Measurements from ENCODE around the gene TENT4A. TPM values are rescaled to one million over a fixed set of nuclear protein-coding genes. Genes with fewer than 3 reads are reported as not detected.

The TENT4A gene
- total RNA-seq, 1 experiment from 2014 or later: 39.3 TPM

DNA sequence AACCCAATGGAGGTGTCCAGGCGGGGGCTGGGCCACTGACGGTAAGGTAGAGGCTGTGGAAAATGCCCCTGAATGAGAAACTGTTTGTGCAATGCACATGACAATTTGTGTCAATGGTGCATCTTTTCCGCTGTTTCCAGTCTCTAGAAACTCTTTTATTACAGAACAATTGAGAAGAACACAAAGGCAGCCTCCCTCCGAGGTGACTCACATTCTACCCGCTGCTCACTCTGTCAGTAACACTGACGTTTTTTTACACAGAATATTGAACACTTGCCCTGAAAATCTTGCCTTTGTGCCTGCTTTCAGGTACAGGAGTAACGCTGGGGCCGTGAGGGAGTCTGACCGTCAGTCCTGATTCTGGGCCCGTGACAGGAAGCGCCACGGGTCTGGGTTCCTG lies 11.7 kb upstream of the TENT4A start:
- no TSS peak for BruUV-seq (replicated peaks)
- no peaks in the 10 kb centered on the region for H3K36me3 ChIP-seq (ENCODE audit: low read depth, low read length)
- no peaks in the 10 kb centered on the region for H3K79me2 ChIP-seq (ENCODE audit: low read length)
- peak overlapping the region; percentile 35 for H3K4me2 ChIP-seq (ENCODE audit: low read length)
- peak overlapping the region; percentile 27 for H2AFZ ChIP-seq (ENCODE audit: low read length)
- TF ChIP-seq EZH2phosphoT487 (IDR thresholded peaks at IDR 0.05; ENCODE audit: borderline replicate concordance, low read length): no peak
- TF ChIP-seq, protein P1, sequence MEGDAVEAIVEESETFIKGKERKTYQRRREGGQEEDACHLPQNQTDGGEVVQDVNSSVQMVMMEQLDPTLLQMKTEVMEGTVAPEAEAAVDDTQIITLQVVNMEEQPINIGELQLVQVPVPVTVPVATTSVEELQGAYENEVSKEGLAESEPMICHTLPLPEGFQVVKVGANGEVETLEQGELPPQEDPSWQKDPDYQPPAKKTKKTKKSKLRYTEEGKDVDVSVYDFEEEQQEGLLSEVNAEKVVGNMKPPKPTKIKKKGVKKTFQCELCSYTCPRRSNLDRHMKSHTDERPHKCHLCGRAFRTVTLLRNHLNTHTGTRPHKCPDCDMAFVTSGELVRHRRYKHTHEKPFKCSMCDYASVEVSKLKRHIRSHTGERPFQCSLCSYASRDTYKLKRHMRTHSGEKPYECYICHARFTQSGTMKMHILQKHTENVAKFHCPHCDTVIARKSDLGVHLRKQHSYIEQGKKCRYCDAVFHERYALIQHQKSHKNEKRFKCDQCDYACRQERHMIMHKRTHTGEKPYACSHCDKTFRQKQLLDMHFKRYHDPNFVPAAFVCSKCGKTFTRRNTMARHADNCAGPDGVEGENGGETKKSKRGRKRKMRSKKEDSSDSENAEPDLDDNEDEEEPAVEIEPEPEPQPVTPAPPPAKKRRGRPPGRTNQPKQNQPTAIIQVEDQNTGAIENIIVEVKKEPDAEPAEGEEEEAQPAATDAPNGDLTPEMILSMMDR (conservative IDR thresholded peaks at IDR 0.05; ENCODE audit: low read depth, low read length): no peak
- no peak for TF ChIP-seq EZH2 (IDR thresholded peaks at IDR 0.05; ENCODE audit: low read length, unreplicated experiment)
- ATAC-seq (no peak), DNase-seq (peak; percentile 54)
- peaks cover 12% of the 10 kb centered on the region; the same call in 1 of the 2 replicates for H3K27me3 ChIP-seq (ENCODE audit: low read length)
- intact Hi-C loops (cut with micrococcal nuclease): no loop called here
- no peaks in the 10 kb centered on the region for H3F3A ChIP-seq (ENCODE audit: low read length, unreplicated experiment)
- CTCF ChIA-PET: no interaction called here
- no peak overlapping the region for H3K9ac ChIP-seq (ENCODE audit: low read length)
- no peaks in the 10 kb centered on the region for H3K9me2 ChIP-seq (replicated peaks; ENCODE audit: low read length)
- no peaks in the 10 kb centered on the region for H4K20me1 ChIP-seq (ENCODE audit: low read length)
- H3K27ac ChIP-seq (ENCODE audit: low read length): no peak overlapping the region
- H3K9me3 ChIP-seq (ENCODE audit: low read length): no peaks in the 10 kb centered on the region
- POLR2A ChIA-PET (ENCODE audit: unreplicated experiment): no interaction called here
- H3K4me3 ChIP-seq (ENCODE audit: low read length): no peak overlapping the region
- H3K4me1 ChIP-seq (ENCODE audit: insufficient read depth, low read length): peaks cover 43% of the 10 kb centered on the region

DNA sequence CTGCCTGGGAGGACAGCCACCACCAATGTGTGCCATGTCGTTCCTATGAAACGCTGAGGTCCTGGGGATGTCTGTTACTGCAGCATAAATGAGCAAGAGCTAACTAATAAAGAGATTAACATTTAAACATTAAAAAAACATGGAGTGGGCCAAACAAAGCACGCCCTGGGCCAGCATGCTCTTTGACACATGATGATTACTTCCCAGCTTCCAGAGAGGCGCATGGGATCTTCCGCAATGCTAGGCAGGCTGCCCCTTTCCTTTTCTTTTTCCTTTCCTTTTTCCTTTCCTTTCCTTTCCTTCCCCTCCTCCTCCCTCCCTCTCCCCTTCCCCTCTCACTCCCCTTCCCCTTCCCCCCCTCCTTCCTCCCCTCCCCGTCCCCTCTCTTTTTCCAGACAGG lies 10.6 kb upstream of the TENT4A start:
- H3K9ac ChIP-seq (ENCODE audit: low read length): no peak overlapping the region
- no peak overlapping the region for H3K4me3 ChIP-seq (ENCODE audit: low read length)
- BruUV-seq (replicated peaks): no TSS peak
- no peak for TF ChIP-seq EZH2phosphoT487 (IDR thresholded peaks at IDR 0.05; ENCODE audit: borderline replicate concordance, low read length)
- TF ChIP-seq EZH2 (IDR thresholded peaks at IDR 0.05; ENCODE audit: low read length, unreplicated experiment): no peak
- TF ChIP-seq, protein P1 (conservative IDR thresholded peaks at IDR 0.05; ENCODE audit: low read depth, low read length): no peak
- no peaks in the 10 kb centered on the region for H3K36me3 ChIP-seq (ENCODE audit: low read depth, low read length)
- H3F3A ChIP-seq (ENCODE audit: low read length, unreplicated experiment): no peaks in the 10 kb centered on the region
- H3K4me2 ChIP-seq (ENCODE audit: low read length): no peak overlapping the region
- no peak overlapping the region for H2AFZ ChIP-seq (ENCODE audit: low read length)
- H3K4me1 ChIP-seq (ENCODE audit: insufficient read depth, low read length): peaks cover 43% of the 10 kb centered on the region
- 0 out of 2 replicates have a peak, but pooled peaks cover under 1% of the 10 kb centered on the region for H3K27me3 ChIP-seq (ENCODE audit: low read length)
- no peaks in the 10 kb centered on the region for H3K9me2 ChIP-seq (replicated peaks; ENCODE audit: low read length)
- no peaks in the 10 kb centered on the region for H3K79me2 ChIP-seq (ENCODE audit: low read length)
- intact Hi-C loops (cut with micrococcal nuclease): no loop called here
- ChIA-PET CTCF (no interaction called here), POLR2A (ENCODE audit: unreplicated experiment) (no interaction called here)
- H3K27ac ChIP-seq (ENCODE audit: low read length): no peak overlapping the region
- ATAC-seq: no peak
- H3K9me3 ChIP-seq (ENCODE audit: low read length): no peaks in the 10 kb centered on the region
- H4K20me1 ChIP-seq (ENCODE audit: low read length): no peaks in the 10 kb centered on the region
- no peak for DNase-seq

DNA sequence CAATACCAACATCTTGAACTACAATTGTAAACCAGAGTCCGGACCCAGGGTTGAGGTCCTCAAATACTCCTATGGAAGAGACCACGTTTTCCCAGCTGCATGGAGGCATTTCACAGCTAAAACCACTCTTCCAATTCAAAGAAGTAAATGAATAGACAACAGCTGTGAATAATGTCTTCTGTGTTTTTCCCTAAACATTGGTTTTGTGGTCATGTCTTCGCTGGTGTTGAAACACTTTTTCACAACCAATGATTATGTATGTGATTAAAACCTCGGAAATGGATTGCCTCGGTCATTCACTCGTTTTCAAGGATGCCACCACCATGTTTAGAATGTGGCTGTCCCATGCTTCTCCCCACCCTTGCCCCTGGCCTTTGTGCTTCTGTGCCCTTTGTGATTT lies 9.4 kb upstream of the TENT4A start:
- H3F3A ChIP-seq (ENCODE audit: low read length, unreplicated experiment): no peaks in the 10 kb centered on the region
- peaks cover 43% of the 10 kb centered on the region for H3K4me1 ChIP-seq (ENCODE audit: insufficient read depth, low read length)
- H3K27ac ChIP-seq (ENCODE audit: low read length): peak overlapping the region; percentile 77
- no peak for DNase-seq
- TF ChIP-seq EZH2phosphoT487 (IDR thresholded peaks at IDR 0.05; ENCODE audit: borderline replicate concordance, low read length) (no peak), EZH2 (IDR thresholded peaks at IDR 0.05; ENCODE audit: low read length, unreplicated experiment) (no peak)
- TF ChIP-seq, protein P1 (conservative IDR thresholded peaks at IDR 0.05; ENCODE audit: low read depth, low read length): no peak
- POLR2A ChIA-PET (ENCODE audit: unreplicated experiment): no interaction called here
- no peak for ATAC-seq
- H3K4me2 ChIP-seq (ENCODE audit: low read length): peak overlapping the region; percentile 66
- H4K20me1 ChIP-seq (ENCODE audit: low read length): no peaks in the 10 kb centered on the region
- H3K36me3 ChIP-seq (ENCODE audit: low read depth, low read length): no peaks in the 10 kb centered on the region
- intact Hi-C loops (cut with micrococcal nuclease): loop anchor here (2.0 kb wide), 1 partner anchor 71 kb away; the partner anchor contains the start of genes NSUN2 and SRD5A1
- BruUV-seq (replicated peaks): TSS peak; percentile 86
- peak overlapping the region; percentile 49 for H3K9ac ChIP-seq (ENCODE audit: low read length)
- H2AFZ ChIP-seq (ENCODE audit: low read length): peak overlapping the region; percentile 79
- H3K4me3 ChIP-seq (ENCODE audit: low read length): peak overlapping the region; percentile 11; the same call in 1 of the 2 replicates
- no peaks in the 10 kb centered on the region for H3K27me3 ChIP-seq (ENCODE audit: low read length)
- no peaks in the 10 kb centered on the region for H3K79me2 ChIP-seq (ENCODE audit: low read length)
- no peaks in the 10 kb centered on the region for H3K9me3 ChIP-seq (ENCODE audit: low read length)
- H3K9me2 ChIP-seq (replicated peaks; ENCODE audit: low read length): no peaks in the 10 kb centered on the region
- CTCF ChIA-PET: no interaction called here

All from PC-3 (cell line).